CD4-positive, CD25-positive, alpha-beta regulatory T cell (primary cell): ENCODE measurements around the gene SCUBE1. TPM values are rescaled to one million over a fixed set of nuclear protein-coding genes. Genes with fewer than 3 reads are reported as not detected.

Experiments used
- ATAC-seq, 2 donors: fragments of 150-1000 bp; cut with Tn5 transposase; one replicate each; pipeline ENCODE4 v1.10.0; 2021; ENCODE audit warnings: low read depth in 2 of 2, moderate number of reproducible peaks in 2 of 2, moderate library complexity in 1 of 2
- DNase-seq, 3 donors: peaks; one replicate each; pipeline versions ENCODE4 v3.0.0 to v3.0.0-alpha.2; 2012 to 2022; ENCODE audit warnings: mixed read lengths in 1 of 3
- H3K27ac ChIP-seq: one replicate; pipeline ENCODE4 v1.7.0; 2013; ENCODE audit warnings: mild to moderate bottlenecking, low read length; ENCODE audit not compliant: insufficient read depth, poor library complexity, severe bottlenecking
- H3K27me3 ChIP-seq: one replicate; pipeline ENCODE4 v1.7.0; 2013; ENCODE audit warnings: low read length; ENCODE audit not compliant: control insufficient read depth, insufficient read depth
- H3K36me3 ChIP-seq: one replicate; pipeline ENCODE4 v1.7.0; 2013; ENCODE audit warnings: mild to moderate bottlenecking, low read length, moderate library complexity; ENCODE audit not compliant: control insufficient read depth, insufficient read depth
- H3K4me1 ChIP-seq: 2 replicates; pipeline ENCODE4 v1.7.0; 2013; ENCODE audit warnings: mild to moderate bottlenecking, low read length; ENCODE audit not compliant: insufficient read depth, control insufficient read depth, poor library complexity, severe bottlenecking
- H3K4me3 ChIP-seq: one replicate; pipeline ENCODE4 v1.7.0; 2013; ENCODE audit warnings: low read depth, mild to moderate bottlenecking, low read length, moderate library complexity
- H3K9me3 ChIP-seq, 2 experiments: 1 replicate in 1 of 2; 2 replicates in 1 of 2; pipeline ENCODE4 v1.7.0; 2013; ENCODE audit warnings: low read length in 2 of 2, mild to moderate bottlenecking in 1 of 2, moderate library complexity in 1 of 2; ENCODE audit not compliant: control insufficient read depth in 2 of 2
- H3K27ac Mint-ChIP-seq, 3 donors: one replicate each; pipeline ENCODE4 v1.8.0; 2020 to 2022; ENCODE audit warnings: mild to moderate bottlenecking in 3 of 3, mixed read lengths in 3 of 3, moderate library complexity in 2 of 3
- H3K27me3 Mint-ChIP-seq: one replicate; pipeline ENCODE4 v1.8.0; 2022; ENCODE audit warnings: mild to moderate bottlenecking, mixed read lengths
- H3K36me3 Mint-ChIP-seq: one replicate; pipeline ENCODE4 v1.8.0; 2020; ENCODE audit warnings: mixed read lengths
- H3K4me1 Mint-ChIP-seq, 4 donors: one replicate each; pipeline ENCODE4 v1.8.0; 2020 to 2022; ENCODE audit warnings: mixed read lengths in 4 of 4, mild to moderate bottlenecking in 1 of 4
- H3K4me3 Mint-ChIP-seq, 4 donors: one replicate each; pipeline ENCODE4 v1.8.0; 2020 to 2022; ENCODE audit warnings: mild to moderate bottlenecking in 4 of 4, mixed read lengths in 4 of 4, moderate library complexity in 3 of 4
- H3K9me3 Mint-ChIP-seq, 7 donors: one replicate each; pipeline ENCODE4 v1.8.0; 2020 to 2022; ENCODE audit warnings: mixed read lengths in 7 of 7, mild to moderate bottlenecking in 3 of 7, moderate library complexity in 2 of 7
- polyA plus RNA-seq, 4 donors: library from polyadenylated mRNA; unstranded; fragments of 300-500 nt; fragmentation: Illumina TruSeq; gene quantifications; one replicate each; pipeline ENCODE4 v1.2.3, GENCODE V29; 2021
- total RNA-seq: library from RNA; stranded (reverse); gene quantifications from one replicate; pipeline ENCODE4 v1.2.3, GENCODE V29; 2022

SCUBE1 gene
- total and polyA plus RNA-seq, 5 donors from 2014 or later, result 0.74 TPM; not detected in 4

DNA sequence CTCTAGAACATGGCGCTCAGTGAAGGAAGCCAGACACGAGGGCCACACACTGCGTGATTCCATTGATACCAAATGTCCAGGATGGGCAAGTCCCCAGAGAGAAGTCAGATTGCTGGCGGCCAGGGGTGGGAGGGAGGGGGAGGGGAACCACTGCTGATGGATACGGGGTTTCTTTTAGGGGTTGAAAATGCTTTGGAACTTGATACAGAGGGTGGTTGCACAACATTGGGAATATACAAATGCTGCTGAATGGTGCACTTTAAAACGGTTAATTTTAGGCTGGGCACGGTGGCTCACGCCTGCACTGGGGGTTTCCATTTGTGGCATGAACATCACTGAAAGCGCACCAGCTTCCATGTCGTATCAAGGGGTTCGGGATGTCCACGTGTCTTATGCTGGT lies 186.8 kb downstream of the SCUBE1 start:
- Mint-ChIP-seq H3K4me3 (peak overlapping the region in 1 of 4 donors; percentile 18), H3K36me3 (no peaks in the 10 kb centered on the region), H3K4me1 (peaks cover 0 to 19% (median 4%) of the 10 kb centered on the region in 4 donors), H3K27me3 (no peaks in the 10 kb centered on the region), H3K27ac (peak overlapping the region in 1 of 3 donors; percentile 46), H3K9me3 (no peaks in the 10 kb centered on the region)
- no peaks in the 10 kb centered on the region for H3K9me3 ChIP-seq
- no peaks in the 10 kb centered on the region for H3K36me3 ChIP-seq
- peaks cover 13% of the 10 kb centered on the region for H3K4me1 ChIP-seq
- H3K27me3 ChIP-seq, result no peaks in the 10 kb centered on the region
- DNase-seq (no peak), ATAC-seq (no peak)
- H3K4me3 ChIP-seq, result no peak overlapping the region
- no peak overlapping the region for H3K27ac ChIP-seq

- Histone ChIP-seq H3K9me3 (no peaks in the 10 kb centered on the region), H3K27ac (no peak overlapping the region), H3K4me1 (peaks cover 17% of the 10 kb centered on the region), H3K27me3 (no peaks in the 10 kb centered on the region), H3K36me3 (no peaks in the 10 kb centered on the region), H3K4me3 (no peak overlapping the region)
- ATAC-seq, result no peak
- no peaks in the 10 kb centered on the region for H3K9me3 Mint-ChIP-seq
- peaks cover 0 to 23% (median 6%) of the 10 kb centered on the region in 4 donors for H3K4me1 Mint-ChIP-seq
- no peak overlapping the region for H3K27ac Mint-ChIP-seq
- H3K4me3 Mint-ChIP-seq, result no peak overlapping the region
- H3K36me3 Mint-ChIP-seq, result no peaks in the 10 kb centered on the region
- DNase-seq, result no peak
- no peaks in the 10 kb centered on the region for H3K27me3 Mint-ChIP-seq
Observed at GRCh38 chr22:43155789-43156188, 187.4 kb downstream of the SCUBE1 start.

GRCh38 chr22:43154887-43155536 lies 188.2 kb downstream of the SCUBE1 start:
- H3K36me3 Mint-ChIP-seq, result no peaks in the 10 kb centered on the region
- no peaks in the 10 kb centered on the region for H3K9me3 ChIP-seq
- H3K27me3 Mint-ChIP-seq, result no peaks in the 10 kb centered on the region
- peak overlapping the region in 1 of 4 donors; percentile 15 for H3K4me3 Mint-ChIP-seq
- H3K36me3 ChIP-seq, result no peaks in the 10 kb centered on the region
- no peaks in the 10 kb centered on the region for H3K27me3 ChIP-seq
- H3K27ac ChIP-seq, result no peak overlapping the region
- peaks cover 20% of the 10 kb centered on the region for H3K4me1 ChIP-seq
- no peak overlapping the region for H3K27ac Mint-ChIP-seq
- H3K4me3 ChIP-seq, result no peak overlapping the region
- no peak for ATAC-seq
- H3K4me1 Mint-ChIP-seq, result peaks cover 0 to 26% (median 5%) of the 10 kb centered on the region in 4 donors
- no peaks in the 10 kb centered on the region for H3K9me3 Mint-ChIP-seq
- DNase-seq, result no peak

GRCh38 chr22:43153899-43154298 lies 189.3 kb downstream of the SCUBE1 start:
- no peak overlapping the region for H3K4me3 Mint-ChIP-seq

GRCh38 chr22:43152357-43153071 lies 190.7 kb downstream of the SCUBE1 start:
- peaks cover 20% of the 10 kb centered on the region for H3K4me1 ChIP-seq
- Mint-ChIP-seq H3K4me1 (peaks cover 0 to 21% (median 6%) of the 10 kb centered on the region in 4 donors), H3K27ac (peak overlapping the region; percentile 14 to 84 (median 83)), H3K9me3 (no peaks in the 10 kb centered on the region), H3K4me3 (peak overlapping the region; percentile 88 to 94 (median 92)), H3K27me3 (peaks cover 3% of the 10 kb centered on the region), H3K36me3 (no peaks in the 10 kb centered on the region)
- H3K9me3 ChIP-seq, result no peaks in the 10 kb centered on the region
- peak overlapping the region; percentile 71 for H3K27ac ChIP-seq
- no peaks in the 10 kb centered on the region for H3K36me3 ChIP-seq
- DNase-seq, result peak; percentile 48 to 85 (median 67)
- H3K27me3 ChIP-seq, result no peaks in the 10 kb centered on the region
- H3K4me3 ChIP-seq, result peak overlapping the region; percentile 69
- peak; percentile 88 for ATAC-seq

More at GRCh38 chr22:43153899-43154298, 189.3 kb downstream of the SCUBE1 start:
- Histone ChIP-seq H3K27me3 (no peaks in the 10 kb centered on the region), H3K4me1 (peaks cover 20% of the 10 kb centered on the region), H3K27ac (no peak overlapping the region), H3K4me3 (no peak overlapping the region), H3K9me3 (no peaks in the 10 kb centered on the region), H3K36me3 (no peaks in the 10 kb centered on the region)
- no peaks in the 10 kb centered on the region for H3K9me3 Mint-ChIP-seq
- no peaks in the 10 kb centered on the region for H3K27me3 Mint-ChIP-seq
- H3K4me1 Mint-ChIP-seq, result peaks cover 0 to 26% (median 5%) of the 10 kb centered on the region in 4 donors
- no peaks in the 10 kb centered on the region for H3K36me3 Mint-ChIP-seq
- H3K27ac Mint-ChIP-seq, result no peak overlapping the region
- ATAC-seq (no peak), DNase-seq (no peak)

DNA sequence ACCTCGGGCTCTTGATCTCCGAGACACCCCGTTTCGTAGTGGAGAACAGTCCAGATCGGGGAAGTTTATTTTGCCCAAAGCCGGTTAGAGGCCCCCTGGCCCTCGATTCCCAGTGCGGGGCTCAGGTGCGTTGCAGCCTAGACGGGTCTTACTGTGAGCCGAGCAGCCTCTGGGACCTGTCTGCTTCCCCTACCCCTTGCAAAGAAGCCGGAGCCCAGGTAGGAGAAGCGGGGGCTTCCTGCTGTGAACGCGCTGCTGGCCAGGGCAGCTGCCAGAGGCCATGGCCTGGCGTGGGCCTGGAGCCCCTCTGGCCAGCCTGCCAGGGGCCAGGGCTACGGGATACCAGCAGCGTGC lies 191.2 kb downstream of the SCUBE1 start:
- Histone ChIP-seq H3K36me3 (no peaks in the 10 kb centered on the region), H3K4me1 (peaks cover 20% of the 10 kb centered on the region), H3K27me3 (no peaks in the 10 kb centered on the region), H3K27ac (peak overlapping the region; percentile 71), H3K9me3 (no peaks in the 10 kb centered on the region), H3K4me3 (peak overlapping the region; percentile 69)
- DNase-seq, result peak in 1 of 3 donors; percentile 7
- peak; percentile 25 to 38 for ATAC-seq
- peaks cover 4% of the 10 kb centered on the region for H3K27me3 Mint-ChIP-seq
- peak overlapping the region in 2 of 3 donors; percentile 83 to 84 for H3K27ac Mint-ChIP-seq
- no peaks in the 10 kb centered on the region for H3K36me3 Mint-ChIP-seq
- H3K9me3 Mint-ChIP-seq, result no peaks in the 10 kb centered on the region
- peak overlapping the region; percentile 88 to 94 (median 92) for H3K4me3 Mint-ChIP-seq
- peaks cover 0 to 21% (median 7%) of the 10 kb centered on the region in 4 donors for H3K4me1 Mint-ChIP-seq

- Mint-ChIP-seq H3K4me3 (peak within 1 kb of the TSS; percentile 91 to 95 (median 92)), H3K36me3 (no peaks in the 10 kb centered on the region), H3K27ac (peak within 1 kb of the TSS; percentile 56 to 95 (median 92)), H3K27me3 (peaks cover 4% of the 10 kb centered on the region), H3K4me1 (peaks cover 0 to 21% (median 7%) of the 10 kb centered on the region in 4 donors), H3K9me3 (no peaks in the 10 kb centered on the region)
- no peaks in the 10 kb centered on the region for H3K27me3 ChIP-seq
- peak within 1 kb of the TSS; percentile 69 for H3K4me3 ChIP-seq
- peaks cover 20% of the 10 kb centered on the region for H3K4me1 ChIP-seq
- H3K9me3 ChIP-seq, result no peaks in the 10 kb centered on the region
- H3K27ac ChIP-seq, result peak within 1 kb of the TSS; percentile 71
- H3K36me3 ChIP-seq, result no peaks in the 10 kb centered on the region
- ATAC-seq (peak; percentile 53 to 54), DNase-seq (peak; percentile 40 to 64 (median 52))
Observed at GRCh38 chr22:43151251-43152002, 191.7 kb downstream of the SCUBE1 start, which contains the start of gene TSPO. TSPO (plus strand) TSS chr22:43151559; CDS start chr22:43159239, 7,680 bp downstream.
